HUDEP-2 (cell line): Measurements from ENCODE around the gene C6orf120.

Experiments used
- DNase-seq, 76 experiments: peaks; one replicate each; lab custom pipeline; 2025; ENCODE audit not compliant: unreplicated experiment in 76 of 76; lab: John Stamatoyannopoulos, UW

The C6orf120 gene

GRCh38 chr6:169723991-169724493 lies 22.1 kb downstream of the C6orf120 start:
- DNase-seq: peak in 14 of 76 experiments; percentile 19 to 61 (median 46)

GRCh38 chr6:169724494-169725124 lies 22.7 kb downstream of the C6orf120 start, which contains the start of gene PHF10:
Gene PHF10, minus strand, starts transcription at chr6:169724500. Its CDS starts 569 bp downstream, at chr6:169723931.
- peak in 46 of 76 experiments; percentile 17 to 77 (median 51) for DNase-seq

- peak in 35 of 76 experiments; percentile 9 to 75 (median 45) for DNase-seq
Measured at GRCh38 chr6:169725125-169726048, 23.5 kb downstream of the C6orf120 start.

GRCh38 chr6:169726049-169726400 lies 24.1 kb downstream of the C6orf120 start:
- no peak for DNase-seq

- DNase-seq: no peak
Measured at GRCh38 chr6:169726963-169727362, 25.0 kb downstream of the C6orf120 start.

- no peak for DNase-seq
Measured at GRCh38 chr6:169729961-169730360, 28.0 kb downstream of the C6orf120 start.

- no peak for DNase-seq
Measured at GRCh38 chr6:169738204-169738975, 36.5 kb downstream of the C6orf120 start.

GRCh38 chr6:169738976-169739529 lies 37.1 kb downstream of the C6orf120 start:
- DNase-seq: no peak

- no peak for DNase-seq
Measured at GRCh38 chr6:169741344-169741743, 39.4 kb downstream of the C6orf120 start.

GRCh38 chr6:169745405-169745804 lies 43.5 kb downstream of the C6orf120 start:
- DNase-seq: no peak

- DNase-seq: no peak
Measured at GRCh38 chr6:169746556-169746955, 44.6 kb downstream of the C6orf120 start.

- peak; percentile 42 to 98 (median 93) for DNase-seq
Measured at GRCh38 chr6:169751242-169752073, 49.5 kb downstream of the C6orf120 start, which contains the start of the genes DYNLT2 and ERMARD. Gene DYNLT2, minus strand, starts transcription at chr6:169751572. Its CDS starts 114 bp downstream, at chr6:169751458. Gene ERMARD, plus strand, starts transcription at chr6:169751622. Its CDS starts 36 bp downstream, at chr6:169751658.

GRCh38 chr6:169752074-169752623 lies 50.2 kb downstream of the C6orf120 start:
- DNase-seq: peak in 5 of 76 experiments; percentile 27 to 51 (median 31)
